GM12873 (cell line): ENCODE measurements around the gene FJX1.

Source experiments
- CTCF ChIP-seq: IDR thresholded peaks from 2 replicates; pipeline ENCODE4 v1.5.1; 2012; ENCODE audit warnings: low read depth, mild to moderate bottlenecking, moderate library complexity, low read length, control low read depth; ENCODE audit not compliant: insufficient read depth; ENCODE audit errors: missing control alignments

FJX1 gene

GRCh38 chr11:35593143-35593542, 25.1 kb upstream of the FJX1 start:
- TF ChIP-seq CTCF = no peak

- TF ChIP-seq CTCF = no peak
These were observed 23.6 kb upstream of the FJX1 start for GRCh38 chr11:35594680-35595079.

GRCh38 chr11:35598254-35599125, 19.8 kb upstream of the FJX1 start:
- TF ChIP-seq CTCF = no peak

- TF ChIP-seq CTCF = no peak
These were observed 17.9 kb upstream of the FJX1 start for GRCh38 chr11:35600331-35600838.

- TF ChIP-seq CTCF = no peak
These were observed 16.0 kb upstream of the FJX1 start for GRCh38 chr11:35602160-35602793.

GRCh38 chr11:35602979-35603378, 15.3 kb upstream of the FJX1 start:
- no peak for TF ChIP-seq CTCF

- no peak for TF ChIP-seq CTCF
These were observed 12.6 kb upstream of the FJX1 start for GRCh38 chr11:35605706-35606105.
